Uterus (tissue), 4 donors: Measurements from ENCODE around the gene RALGPS1. TPM values are rescaled to one million over a fixed set of nuclear protein-coding genes. Genes with fewer than 3 reads are reported as not detected.
"Not testable (repeated sequence)": the region's sequence is repeated elsewhere in the genome, so short reads cannot be mapped to it uniquely, and the experiment has no call there.

ENCODE experiments used
- DNase-seq, 2 donors: peaks; one replicate each; pipeline ENCODE4 v3.0.0-alpha.2; 2019 to 2020
- H3K27ac ChIP-seq, 2 donors: fragments of 200-600 bp; sonication (generic); 1 replicate in 1 of 2; 2 replicates in 1 of 2; pipeline ENCODE4 v1.5.1; 2016 to 2018
- H3K27me3 ChIP-seq, 2 donors: fragments of 200-600 bp; sonication (generic); one replicate each; pipeline ENCODE4 v1.5.1; 2018 to 2019; ENCODE audit warnings: control low read depth in 1 of 2
- H3K36me3 ChIP-seq, 2 donors: fragments of 200-600 bp; sonication (generic); one replicate each; pipeline ENCODE4 v1.5.1; 2019; ENCODE audit warnings: control low read depth in 1 of 2
- H3K4me1 ChIP-seq, 2 donors: fragments of 200-600 bp; sonication (generic); one replicate each; pipeline ENCODE4 v1.5.1; 2018 to 2019; ENCODE audit warnings: control low read depth in 1 of 2
- H3K4me3 ChIP-seq, 2 donors: fragments of 200-600 bp; sonication (generic); 1 replicate in 1 of 2; 2 replicates in 1 of 2; pipeline ENCODE4 v1.5.1; 2018 to 2019; ENCODE audit warnings: mild to moderate bottlenecking in 1 of 2
- H3K9me3 ChIP-seq, 2 donors: fragments of 200-600 bp; sonication (generic); one replicate each; pipeline ENCODE4 v1.5.1; 2019; ENCODE audit warnings: control low read depth in 1 of 2
- POLR2A ChIP-seq, 2 donors: fragments of 450-650 bp; IDR thresholded peaks; one replicate each; pipeline ENCODE4 v1.6.1; 2016; ENCODE audit warnings: antibody characterized with exemption in 2 of 2, mild to moderate bottlenecking in 1 of 2, moderate library complexity in 1 of 2
- intact Hi-C: fragments of 100-400 bp; cut with DNase I; formaldehyde crosslinking; loops from one replicate; pipeline ENCODE4 v1.15.1; 2023; ENCODE audit warnings: low total_unique reads
- total RNA-seq, 4 donors: library from RNA; depleted of rRNA in 3 of 4; stranded (reverse); fragments of >200 nt in 3 of 4; gene quantifications; one replicate each; pipeline versions ENCODE4 v1.1.0 to v1.2.4, GENCODE V29; 2014 to 2023
- TF ChIP-seq, protein P1 (sequence below), 4 experiments: fragments of 200-600 bp in 2 of 4; fragments of 450-650 bp in 2 of 4; sonication (generic) in 2 of 4; IDR thresholded peaks; one replicate each; pipeline ENCODE4 v1.5.1; 2016 to 2019; ENCODE audit warnings: antibody characterized with exemption in 4 of 4, mild to moderate bottlenecking in 2 of 4, moderate library complexity in 1 of 4
- donor health status: DM: yes; HTN: yes; CAD: no.

RALGPS1 gene
- total RNA-seq, 4 donors from 2014 or later = 8.5 to 16.7 (median 14.5) TPM

GRCh38 chr9:127142931-127143464 is 228.4 kb downstream of the RALGPS1 start:
- Histone ChIP-seq H3K27ac (peak overlapping the region; percentile 75 to 82), H3K4me3 (no peak overlapping the region), H3K27me3 (no peaks in the 10 kb centered on the region), H3K4me1 (no peaks in the 10 kb centered on the region), H3K9me3 (no peaks in the 10 kb centered on the region), H3K36me3 (no peaks in the 10 kb centered on the region)
- DNase-seq = peak in 1 of 2 donors; percentile 12
- TF ChIP-seq, protein P1, sequence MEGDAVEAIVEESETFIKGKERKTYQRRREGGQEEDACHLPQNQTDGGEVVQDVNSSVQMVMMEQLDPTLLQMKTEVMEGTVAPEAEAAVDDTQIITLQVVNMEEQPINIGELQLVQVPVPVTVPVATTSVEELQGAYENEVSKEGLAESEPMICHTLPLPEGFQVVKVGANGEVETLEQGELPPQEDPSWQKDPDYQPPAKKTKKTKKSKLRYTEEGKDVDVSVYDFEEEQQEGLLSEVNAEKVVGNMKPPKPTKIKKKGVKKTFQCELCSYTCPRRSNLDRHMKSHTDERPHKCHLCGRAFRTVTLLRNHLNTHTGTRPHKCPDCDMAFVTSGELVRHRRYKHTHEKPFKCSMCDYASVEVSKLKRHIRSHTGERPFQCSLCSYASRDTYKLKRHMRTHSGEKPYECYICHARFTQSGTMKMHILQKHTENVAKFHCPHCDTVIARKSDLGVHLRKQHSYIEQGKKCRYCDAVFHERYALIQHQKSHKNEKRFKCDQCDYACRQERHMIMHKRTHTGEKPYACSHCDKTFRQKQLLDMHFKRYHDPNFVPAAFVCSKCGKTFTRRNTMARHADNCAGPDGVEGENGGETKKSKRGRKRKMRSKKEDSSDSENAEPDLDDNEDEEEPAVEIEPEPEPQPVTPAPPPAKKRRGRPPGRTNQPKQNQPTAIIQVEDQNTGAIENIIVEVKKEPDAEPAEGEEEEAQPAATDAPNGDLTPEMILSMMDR (IDR thresholded peaks at IDR 0.05) = no peak
- intact Hi-C loops = no loop called here

- intact Hi-C loops = no loop called here
- no peak for TF ChIP-seq POLR2A (IDR thresholded peaks at IDR 0.05)
- TF ChIP-seq, protein P1 (IDR thresholded peaks at IDR 0.05) = no peak
- no peaks in the 10 kb centered on the region for H3K36me3 ChIP-seq
- no peaks in the 10 kb centered on the region for H3K27me3 ChIP-seq
- H3K9me3 ChIP-seq = no peaks in the 10 kb centered on the region
- peak in 1 of 2 donors; percentile 20 for DNase-seq
- H3K4me1 ChIP-seq = no peaks in the 10 kb centered on the region
- peak overlapping the region; percentile 75 to 82 for H3K27ac ChIP-seq
- H3K4me3 ChIP-seq = no peak overlapping the region
Measured at GRCh38 chr9:127143920-127144465, 229.4 kb downstream of the RALGPS1 start.

DNA sequence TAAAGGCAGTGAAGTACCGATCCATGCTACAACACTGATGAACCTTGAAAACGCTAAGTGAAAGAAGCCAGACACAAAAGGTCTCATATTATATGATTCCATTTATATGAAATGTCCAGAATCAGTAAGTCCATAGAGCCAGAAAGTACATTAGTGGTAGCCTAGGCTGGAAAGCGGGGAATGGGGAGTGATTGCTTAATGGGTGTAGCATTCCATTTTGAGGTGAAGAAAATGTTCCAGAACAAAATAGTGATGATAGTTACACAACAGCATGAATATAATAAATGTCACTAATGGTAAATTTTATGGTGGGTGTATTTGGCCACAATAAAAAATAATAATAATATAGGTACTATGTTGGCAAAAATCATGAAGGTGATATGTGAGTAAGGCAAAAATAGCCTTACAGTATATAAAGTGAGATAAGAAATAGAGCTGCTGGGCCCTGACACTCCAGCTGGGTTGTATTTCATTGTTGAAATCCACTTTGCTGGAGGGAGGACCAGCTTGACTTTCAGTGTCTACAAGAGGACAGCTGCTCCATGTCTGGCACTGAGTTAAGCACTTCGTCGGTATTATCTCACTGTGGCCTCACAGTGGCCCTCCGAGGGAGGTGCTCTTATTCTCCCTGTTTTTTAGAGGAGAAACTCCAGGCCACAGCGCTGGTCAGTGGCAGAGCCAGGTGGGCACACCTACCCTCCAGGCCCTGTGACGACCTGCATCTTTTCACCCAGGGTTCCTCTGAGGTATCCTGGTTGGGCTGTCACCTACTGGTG is 230.3 kb downstream of the RALGPS1 start:
- peak; percentile 75 to 85 for DNase-seq
- H3K27ac ChIP-seq = peak overlapping the region; percentile 80 to 82
- no peaks in the 10 kb centered on the region for H3K4me1 ChIP-seq
- no peaks in the 10 kb centered on the region for H3K36me3 ChIP-seq
- no peak overlapping the region for H3K4me3 ChIP-seq
- H3K27me3 ChIP-seq = no peaks in the 10 kb centered on the region
- no peak for TF ChIP-seq POLR2A (IDR thresholded peaks at IDR 0.05)
- TF ChIP-seq, protein P1 (IDR thresholded peaks at IDR 0.05) = peak in 2 of 4 experiments; percentile 15 to 26
- intact Hi-C loops = no loop called here
- no peaks in the 10 kb centered on the region for H3K9me3 ChIP-seq

GRCh38 chr9:127146841-127147240 is 232.3 kb downstream of the RALGPS1 start:
- H3K36me3 ChIP-seq, H3K4me1 ChIP-seq, intact Hi-C loops, H3K4me3 ChIP-seq, DNase-seq, H3K9me3 ChIP-seq, H3K27me3 ChIP-seq, H3K27ac ChIP-seq: not testable (repeated sequence)

DNA sequence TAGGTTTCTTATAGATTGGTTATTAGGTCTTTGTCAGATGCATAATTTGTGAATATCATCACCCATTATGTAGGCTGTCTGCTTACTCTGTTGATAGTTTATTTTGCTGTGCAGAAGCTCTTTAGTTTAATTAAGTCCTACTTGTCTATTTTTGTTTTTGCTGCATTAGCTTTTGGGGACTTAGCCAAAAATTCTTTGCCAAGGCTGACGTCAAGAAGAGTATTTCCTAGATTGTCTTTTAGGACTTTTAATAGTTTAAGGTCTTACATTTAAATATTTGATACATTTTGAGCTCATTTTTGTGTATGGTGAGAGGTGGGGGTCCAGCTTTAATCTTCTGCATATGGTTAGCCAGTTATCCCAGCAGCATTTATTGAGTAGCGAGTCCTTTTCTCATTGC is 232.7 kb downstream of the RALGPS1 start:
- Histone ChIP-seq H3K36me3 (no peaks in the 10 kb centered on the region), H3K27ac (no peak overlapping the region), H3K4me3 (no peak overlapping the region), H3K4me1 (no peaks in the 10 kb centered on the region), H3K9me3 (no peaks in the 10 kb centered on the region), H3K27me3 (no peaks in the 10 kb centered on the region)
- no peak for TF ChIP-seq POLR2A (IDR thresholded peaks at IDR 0.05)
- DNase-seq = peak in 1 of 2 donors; percentile 29
- intact Hi-C loops = no loop called here

- H3K36me3 ChIP-seq = no peaks in the 10 kb centered on the region
- TF ChIP-seq, protein P1 (IDR thresholded peaks at IDR 0.05) = no peak
- TF ChIP-seq POLR2A (IDR thresholded peaks at IDR 0.05) = no peak
- no peaks in the 10 kb centered on the region for H3K4me1 ChIP-seq
Measured at GRCh38 chr9:127148014-127148413, 233.4 kb downstream of the RALGPS1 start.

More at GRCh38 chr9:127148014-127148413, 233.4 kb downstream of the RALGPS1 start:
- H3K9me3 ChIP-seq = no peaks in the 10 kb centered on the region
- no peak overlapping the region for H3K27ac ChIP-seq
- H3K4me3 ChIP-seq = no peak overlapping the region
- DNase-seq = peak in 1 of 2 donors; percentile 5
- no peaks in the 10 kb centered on the region for H3K27me3 ChIP-seq
- intact Hi-C loops = no loop called here
